Activated CD4-positive, CD25-positive, alpha-beta regulatory T cell (primary cell): ENCODE results near the gene THBS3.
"Not testable (repeated sequence)": the region's sequence is repeated elsewhere in the genome, so short reads cannot be mapped to it uniquely, and the experiment has no call there.

Experiments used
- DNase-seq, 4 experiments: peaks; one replicate each; lab custom pipeline; 2025; lab: John Stamatoyannopoulos, UW

Gene THBS3

DNA sequence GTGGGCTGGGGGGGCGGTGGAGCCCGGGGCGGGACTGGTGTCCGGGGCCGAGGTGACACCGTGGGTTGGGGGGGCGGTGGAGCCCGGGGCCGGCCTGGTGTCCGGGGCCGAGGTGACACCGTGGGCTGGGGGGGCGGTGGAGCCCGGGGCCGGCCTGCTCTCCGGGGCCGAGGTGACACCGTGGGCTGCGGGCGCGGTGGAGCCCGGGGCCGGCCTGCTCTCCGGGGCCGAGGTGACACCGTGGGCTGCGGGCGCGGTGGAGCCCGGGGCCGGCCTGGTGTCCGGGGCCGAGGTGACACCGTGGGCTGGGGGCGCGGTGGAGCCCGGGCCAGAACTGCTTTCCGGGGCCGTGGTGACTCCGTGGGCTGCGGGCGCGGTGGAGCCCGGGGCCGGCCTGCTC lies 17.8 kb downstream of the THBS3 start:
- not testable (repeated sequence) for DNase-seq

DNA sequence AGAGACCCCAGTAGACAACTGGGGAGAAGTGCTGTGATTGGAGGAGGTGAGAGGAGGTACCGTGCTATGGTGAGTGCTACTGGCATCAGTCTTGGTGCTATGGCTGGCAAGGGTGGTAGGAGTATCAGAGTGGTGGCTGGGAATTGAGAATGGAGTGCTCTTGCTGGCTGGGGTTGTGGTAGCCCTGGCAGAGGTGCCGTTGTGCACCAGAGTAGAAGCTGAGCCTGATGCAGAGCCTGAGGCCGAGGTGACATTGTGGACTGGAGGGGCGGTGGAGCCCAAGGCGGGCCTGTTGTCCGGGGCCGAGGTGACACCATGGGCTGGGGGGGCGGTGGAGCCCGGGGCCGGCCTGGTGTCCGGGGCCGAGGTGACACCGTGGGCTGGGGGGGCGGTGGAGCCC lies 19.4 kb downstream of the THBS3 start:
- no peak for DNase-seq

DNA sequence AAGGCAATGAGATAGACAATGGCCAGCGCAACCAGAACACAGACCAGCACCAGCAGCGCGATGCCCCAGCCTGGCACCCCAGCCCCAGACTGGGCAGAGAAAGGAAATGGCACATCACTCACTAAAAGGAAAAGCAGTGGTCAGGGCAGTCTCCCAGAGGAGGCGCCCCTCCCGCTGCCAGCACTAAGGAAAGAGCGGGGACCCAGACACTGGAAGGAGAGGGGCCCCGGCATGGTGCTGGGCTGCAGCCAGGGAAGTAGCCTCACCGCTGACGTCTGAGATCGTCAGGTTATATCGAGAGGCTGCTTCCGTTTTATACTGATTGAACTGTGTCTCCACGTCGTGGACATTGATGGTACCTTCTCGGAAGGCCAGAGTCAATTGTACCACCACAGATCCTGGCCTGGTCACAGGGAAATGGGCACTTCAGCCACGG lies 20.2 kb downstream of the THBS3 start:
- no peak for DNase-seq

DNA sequence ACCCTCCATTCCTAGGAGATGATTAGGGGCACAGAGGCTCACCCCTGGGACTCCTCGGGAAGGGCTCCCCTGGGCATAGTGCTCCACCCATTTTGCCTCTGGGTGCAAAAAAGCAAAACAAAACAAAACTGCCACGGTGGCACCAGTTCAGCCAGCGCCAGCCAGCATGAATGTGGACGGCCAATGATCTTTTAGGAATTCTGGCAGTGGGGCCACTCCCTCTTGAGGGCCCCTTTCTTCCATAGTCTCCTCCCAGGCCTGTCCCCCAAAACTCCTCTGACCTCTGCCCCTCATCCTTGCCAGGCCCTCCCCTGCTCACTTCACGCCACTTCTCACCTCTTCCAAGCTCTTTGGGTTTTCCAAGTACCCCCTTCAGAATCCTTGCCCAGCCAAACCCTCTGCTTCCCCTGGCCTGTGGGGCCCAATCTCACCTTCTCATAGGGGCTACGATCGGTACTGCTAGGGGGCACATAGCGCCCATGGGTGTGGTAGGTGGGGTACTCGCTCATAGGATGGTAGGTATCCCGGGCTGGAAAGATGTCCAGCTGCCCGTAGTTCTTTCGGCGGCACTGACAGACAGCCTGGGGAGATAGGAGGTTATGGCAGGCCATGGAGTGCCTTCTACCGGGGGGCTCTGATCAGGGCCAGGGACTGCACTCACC lies 20.8 kb downstream of the THBS3 start:
- no peak for DNase-seq

DNA sequence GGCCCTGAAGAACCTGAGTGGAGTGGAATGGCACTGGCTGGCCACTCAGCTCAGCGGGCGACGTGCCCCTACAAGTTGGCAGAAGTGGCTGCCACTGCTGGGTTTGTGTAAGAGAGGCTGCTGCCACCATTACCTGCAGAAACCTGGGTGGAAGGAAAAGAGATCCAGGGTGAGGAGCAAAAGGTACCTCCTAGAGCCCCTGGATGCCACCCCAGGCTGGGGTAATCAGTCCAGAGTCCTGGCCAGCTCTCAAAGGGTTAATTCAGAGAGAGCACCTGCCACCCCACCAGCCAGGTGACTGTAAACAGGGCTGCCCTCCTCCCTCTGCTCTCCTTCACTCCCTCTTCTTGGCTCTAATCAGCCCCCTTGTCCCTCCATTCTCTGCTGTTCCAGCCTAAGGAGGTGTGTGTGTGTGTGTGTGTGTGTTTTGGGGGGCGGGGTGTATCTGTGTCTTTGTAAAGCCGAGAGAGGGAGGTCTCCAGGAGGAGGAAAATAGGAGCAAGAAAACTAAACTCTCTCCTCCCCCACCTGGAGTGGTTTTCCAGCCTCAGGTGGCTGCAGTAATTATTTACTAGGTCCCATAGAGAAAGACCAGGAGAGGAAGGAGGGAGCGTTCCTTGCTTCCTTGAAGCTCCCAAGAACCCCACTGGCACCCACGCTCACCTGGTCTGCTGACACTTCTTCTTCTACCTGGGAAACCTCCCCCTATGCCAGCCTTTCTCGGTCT lies 21.5 kb downstream of the THBS3 start:
- no peak for DNase-seq

DNA sequence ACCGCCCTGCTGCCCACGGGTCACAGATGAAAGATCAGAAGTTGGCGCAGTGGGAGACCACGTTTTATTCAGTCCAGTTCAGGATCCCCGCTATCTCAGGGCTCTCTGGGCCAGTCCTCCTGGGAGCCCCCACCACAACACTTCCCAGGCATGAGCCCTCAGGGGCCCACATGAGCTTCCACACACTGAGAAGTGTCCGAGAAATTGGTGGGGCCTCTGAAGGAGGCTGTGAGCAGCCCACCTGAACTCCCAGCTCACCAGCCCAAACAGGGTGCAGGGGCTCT lies 22.0 kb downstream of the THBS3 start:
- no peak for DNase-seq

DNA sequence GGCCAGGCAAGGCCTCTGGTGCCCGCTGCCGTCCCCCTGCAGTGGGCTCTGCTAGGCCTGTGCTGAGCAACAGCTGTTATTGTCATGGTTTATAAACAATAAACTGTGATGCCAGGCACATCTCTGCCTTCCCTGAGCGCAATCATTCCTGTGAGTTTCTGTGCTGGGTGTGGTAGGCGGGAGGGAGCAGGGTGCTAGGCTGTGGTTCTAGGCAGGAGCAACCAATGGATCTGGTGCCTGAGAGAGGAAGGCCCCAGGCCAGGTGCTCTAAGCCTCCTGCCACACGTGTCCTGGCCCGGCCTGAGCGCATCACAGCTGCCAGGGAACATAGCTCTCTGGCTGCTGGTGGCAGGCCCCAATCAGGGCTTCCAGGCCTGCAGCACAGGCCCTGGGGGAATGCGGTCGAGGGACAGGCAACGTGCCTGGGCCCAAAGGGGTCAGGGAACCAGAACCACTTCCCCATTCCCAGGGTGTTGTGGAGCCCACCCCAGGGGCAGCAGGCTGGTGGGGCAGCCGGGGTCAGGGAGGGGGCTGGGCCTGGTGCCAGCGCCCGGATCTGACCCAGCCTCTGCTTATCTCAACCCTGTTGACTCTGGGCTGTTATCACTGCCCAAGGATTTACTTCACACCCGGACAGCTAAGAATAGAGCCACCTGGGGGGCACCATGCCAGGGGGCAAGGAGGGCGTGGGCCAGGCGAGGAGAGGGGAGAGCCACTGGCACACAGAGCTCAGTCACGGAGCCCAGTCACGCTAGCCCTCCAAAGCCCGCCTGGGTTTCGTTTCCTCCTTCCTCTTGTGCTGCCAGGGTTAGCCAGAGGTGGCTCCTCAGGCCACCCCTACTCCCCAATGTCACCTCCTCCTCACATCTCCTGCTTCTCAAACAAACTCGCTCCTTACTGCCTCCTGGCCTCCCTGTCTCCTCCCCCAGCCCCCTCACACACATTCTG lies 22.6 kb downstream of the THBS3 start:
- DNase-seq = no peak

DNA sequence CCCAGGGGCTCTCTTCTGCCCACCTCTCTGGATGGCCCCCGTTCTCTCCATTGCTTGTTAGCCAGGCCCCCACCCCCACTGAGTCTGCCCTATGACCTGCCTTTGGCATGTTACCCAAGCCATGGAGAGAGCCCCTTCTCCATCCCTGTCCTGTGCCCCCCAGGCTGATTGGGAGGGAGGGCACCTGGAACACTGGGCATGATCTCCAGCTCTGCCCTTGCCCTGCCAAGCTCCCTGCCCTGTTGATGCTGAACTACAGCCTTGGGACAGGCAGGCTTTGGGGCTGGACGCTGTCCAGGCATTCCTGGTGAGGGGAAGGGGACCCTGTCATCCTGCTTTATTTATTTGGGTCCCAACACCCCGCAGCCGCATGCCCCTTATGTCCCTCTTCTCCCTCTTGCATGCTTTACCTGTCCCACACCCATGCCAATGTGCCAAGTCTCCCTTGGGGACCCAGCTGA lies 23.3 kb downstream of the THBS3 start:
- no peak for DNase-seq

DNA sequence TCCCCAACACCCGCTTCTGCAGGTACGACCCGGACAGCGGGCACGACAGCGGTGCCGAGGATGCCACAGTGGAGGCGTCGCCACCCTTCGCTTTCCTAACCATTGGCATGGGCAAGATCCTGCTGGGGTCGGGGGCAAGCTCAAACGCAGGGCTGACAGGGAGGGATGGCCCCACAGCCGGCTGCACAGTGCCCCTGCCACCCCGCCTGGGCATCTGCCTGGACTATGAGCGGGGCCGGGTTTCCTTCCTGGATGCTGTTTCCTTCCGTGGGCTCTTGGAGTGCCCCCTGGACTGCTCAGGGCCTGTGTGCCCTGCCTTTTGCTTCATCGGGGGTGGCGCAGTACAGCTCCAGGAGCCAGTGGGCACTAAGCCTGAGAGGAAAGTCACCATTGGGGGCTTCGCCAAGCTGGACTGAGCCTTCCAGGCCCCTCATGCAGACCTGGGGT lies 23.9 kb downstream of the THBS3 start:
- no peak for DNase-seq

DNA sequence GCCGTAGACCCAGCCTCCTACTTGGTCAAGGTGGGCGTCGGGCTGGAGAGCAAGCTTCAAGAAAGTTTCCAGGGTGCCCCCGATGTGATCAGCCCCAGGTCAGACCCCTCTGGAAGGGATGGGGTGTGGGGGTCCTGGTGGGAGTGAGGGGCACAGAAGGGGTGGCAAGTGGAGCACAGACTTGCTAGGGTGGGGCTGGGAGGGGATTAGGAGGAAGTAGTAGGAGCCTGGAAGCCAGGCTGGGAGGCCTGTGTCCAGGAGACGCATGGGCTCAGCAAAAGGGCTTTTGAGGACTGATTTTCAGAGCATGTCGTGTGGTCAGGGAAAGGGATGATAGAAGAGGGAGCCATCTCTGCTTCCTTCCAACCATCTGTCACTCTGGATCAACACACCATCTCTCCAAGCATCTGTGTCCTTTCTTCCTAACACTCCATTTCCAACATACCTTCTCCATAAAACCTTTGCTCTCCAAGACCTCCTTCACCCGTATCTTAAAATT lies 25.6 kb downstream of the THBS3 start:
- DNase-seq = no peak

DNA sequence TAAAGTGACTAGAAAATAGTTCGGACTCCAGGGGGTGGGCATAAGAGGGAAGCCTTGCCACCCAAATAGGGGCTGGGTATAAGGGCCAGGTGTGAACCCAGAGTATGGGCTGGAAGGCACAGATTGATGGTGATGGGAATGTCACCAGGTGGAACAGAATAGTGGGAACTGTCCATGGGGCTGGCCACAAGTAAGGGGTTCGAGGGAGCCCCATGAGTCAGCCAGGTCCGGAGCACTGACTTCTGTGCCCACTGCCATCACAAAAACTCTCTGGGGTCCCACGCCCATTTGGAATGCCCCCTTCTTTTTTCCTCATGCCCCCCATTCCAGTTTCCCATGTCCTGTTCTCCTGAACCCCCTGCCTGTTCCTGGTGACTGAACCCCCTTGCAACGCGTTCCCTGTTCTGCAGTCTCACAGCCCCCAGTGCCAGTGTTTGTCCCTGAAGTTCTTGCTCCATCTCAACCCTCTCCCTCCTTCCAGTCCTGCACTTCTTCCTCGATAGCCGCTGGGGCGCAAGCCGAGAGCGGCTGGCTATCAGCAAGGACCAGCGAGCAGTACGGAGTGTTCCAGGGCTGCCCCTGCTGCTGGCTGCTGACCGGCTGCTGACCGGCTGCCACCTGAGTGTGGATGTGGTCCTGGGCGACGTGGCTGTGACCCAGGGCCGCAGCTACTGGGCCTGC lies 26.2 kb downstream of the THBS3 start:
- DNase-seq = no peak

DNA sequence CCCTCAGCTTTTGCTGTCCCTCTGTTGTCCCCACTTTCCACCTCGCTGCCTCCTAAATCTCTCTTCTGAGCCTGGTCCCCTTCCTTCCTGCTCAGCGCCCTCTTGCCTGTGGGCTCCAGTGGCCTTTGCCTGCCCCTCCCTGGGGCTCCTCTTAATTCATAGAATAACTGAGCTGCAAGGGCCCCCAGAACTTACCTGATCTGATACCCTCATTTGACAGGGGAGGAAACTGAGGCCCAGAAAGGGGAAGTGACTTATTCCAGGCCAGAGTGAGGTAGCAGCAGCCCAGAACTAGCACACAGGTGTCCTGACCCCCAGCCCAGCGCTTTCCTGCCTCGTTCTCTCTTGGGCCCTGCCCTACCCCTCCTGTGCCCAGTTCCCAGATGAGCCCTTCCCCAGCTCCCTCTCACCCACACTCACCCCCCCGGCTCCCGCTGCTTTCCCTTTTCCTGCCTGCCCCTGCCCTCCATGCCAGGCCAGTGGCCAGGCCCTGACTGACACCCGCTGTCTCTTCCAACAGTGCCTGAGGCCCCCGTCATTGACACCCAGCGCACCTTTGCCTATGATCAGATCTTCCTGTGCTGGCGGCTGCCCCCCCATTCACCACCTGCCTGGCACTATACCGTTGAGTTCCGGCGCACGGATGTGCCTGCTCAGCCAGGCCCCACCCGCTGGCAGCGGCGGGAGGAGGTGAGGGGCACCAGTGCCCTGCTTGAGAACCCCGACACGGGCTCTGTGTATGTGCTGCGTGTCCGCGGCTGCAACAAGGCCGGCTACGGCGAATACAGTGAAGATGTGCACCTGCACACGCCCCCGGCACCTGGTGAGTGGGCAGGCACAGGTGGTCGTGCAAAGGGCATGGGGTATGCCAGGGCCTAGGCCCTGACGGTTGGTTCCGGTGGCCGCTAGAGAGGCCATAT lies 28.3 kb downstream of the THBS3 start:
- DNase-seq = no peak

DNA sequence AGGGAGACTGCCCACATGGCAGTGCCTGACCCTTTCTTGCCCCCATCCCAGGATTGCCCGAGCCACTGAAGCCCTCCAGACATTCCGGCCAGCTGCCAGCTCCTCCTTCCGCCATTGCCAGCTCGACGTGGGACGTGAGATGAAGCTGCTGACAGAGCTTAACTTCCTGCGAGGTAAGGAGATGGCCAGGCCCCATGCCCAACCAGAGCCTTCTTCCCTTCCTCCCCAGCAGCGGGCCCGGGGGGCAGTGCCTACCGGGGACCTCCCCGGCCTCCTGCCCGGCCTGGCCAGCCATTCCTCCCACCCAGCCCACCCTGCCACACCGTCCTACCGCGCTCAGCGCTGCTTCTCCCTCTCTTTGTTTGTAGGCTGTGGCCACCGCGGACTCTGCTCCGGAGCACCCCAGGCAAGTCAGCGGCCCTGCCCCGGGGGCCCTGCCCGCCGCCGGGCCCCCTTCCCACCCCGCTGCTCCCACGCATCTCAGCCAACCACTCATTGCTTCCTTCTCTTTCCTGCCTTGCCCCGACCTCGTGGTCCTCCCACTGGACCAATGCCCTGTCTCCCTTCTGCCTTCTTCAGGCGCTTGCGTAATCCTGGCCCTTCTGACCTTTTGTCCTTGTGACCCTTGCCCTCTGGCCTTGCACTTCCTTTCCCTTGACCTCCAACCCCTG lies 29.1 kb downstream of the THBS3 start:
- no peak for DNase-seq

DNA sequence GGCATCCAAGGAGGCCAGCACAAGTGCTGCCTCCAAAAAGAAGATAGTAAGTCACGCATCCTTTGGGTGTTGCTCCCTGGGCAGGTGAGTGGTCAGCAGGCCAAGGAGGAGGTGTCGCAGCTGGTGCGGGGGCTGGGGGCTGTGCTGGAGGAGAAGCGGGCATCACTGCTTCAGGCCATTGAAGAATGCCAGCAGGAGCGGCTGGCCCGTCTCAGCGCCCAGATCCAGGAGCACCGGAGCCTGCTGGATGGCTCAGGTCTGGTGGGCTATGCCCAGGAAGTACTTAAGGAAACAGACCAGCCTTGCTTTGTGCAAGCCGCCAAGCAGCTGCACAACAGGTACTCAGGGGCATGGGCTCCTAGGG lies 29.8 kb downstream of the THBS3 start:
- no peak for DNase-seq

DNA sequence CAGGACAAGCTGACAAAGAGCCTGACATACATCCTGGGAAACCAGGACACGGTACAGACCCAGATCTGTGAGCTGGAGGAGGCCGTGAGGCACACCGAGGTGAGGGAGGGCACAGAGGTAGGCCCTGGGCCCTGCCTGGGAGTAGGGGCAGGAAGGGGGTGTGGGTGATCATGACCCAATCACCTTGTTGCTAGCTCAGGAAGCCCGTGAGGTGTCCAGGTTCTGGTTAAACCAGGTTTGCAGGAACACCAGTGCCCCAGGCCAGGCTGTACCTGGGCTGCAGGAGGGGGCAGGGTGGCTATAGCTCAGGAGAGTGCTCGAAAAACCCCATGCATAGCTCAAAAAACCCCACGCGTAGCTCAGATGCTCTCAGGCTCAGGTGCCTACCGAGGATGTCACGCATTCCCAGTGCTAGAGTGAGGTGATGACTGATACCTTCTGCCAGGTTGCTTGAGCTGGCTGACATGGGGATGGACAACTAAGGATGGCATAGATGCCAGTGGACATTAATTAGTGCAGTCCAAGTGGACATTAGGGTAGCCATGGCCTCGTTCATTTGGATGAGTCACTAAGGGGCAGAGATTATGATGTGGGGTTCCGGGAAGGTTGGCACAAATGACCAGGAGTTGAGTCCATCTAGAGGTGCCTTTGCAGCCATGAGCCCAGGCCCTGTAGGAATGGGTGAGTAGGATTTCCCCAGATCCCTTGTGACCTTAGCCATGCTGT lies 30.3 kb downstream of the THBS3 start:
- DNase-seq = no peak

DNA sequence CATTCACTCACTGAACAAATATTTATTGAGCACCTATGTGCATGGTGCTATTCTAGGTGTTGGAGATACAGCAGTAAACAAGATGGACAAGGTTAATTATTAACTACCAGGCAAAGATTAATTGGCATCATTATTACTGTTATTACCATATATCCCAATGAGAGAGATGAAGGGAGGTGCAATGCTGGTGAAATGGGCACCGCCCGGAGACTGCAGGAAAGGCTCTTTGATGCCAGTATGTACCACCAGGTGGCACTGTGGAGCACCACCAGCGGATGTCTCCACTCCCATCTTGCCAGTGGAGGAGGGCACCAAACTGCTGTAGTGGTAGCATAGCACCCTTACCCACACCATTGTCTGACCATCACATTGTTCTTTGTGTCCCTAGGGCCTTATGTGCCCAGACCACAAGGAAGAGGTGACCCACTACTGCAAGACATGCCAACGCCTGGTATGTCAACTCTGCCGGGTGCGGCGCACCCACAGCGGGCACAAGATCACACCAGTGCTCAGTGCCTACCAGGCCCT lies 31.1 kb downstream of the THBS3 start:
- DNase-seq = peak; percentile 66 to 83 (median 76)

DNA sequence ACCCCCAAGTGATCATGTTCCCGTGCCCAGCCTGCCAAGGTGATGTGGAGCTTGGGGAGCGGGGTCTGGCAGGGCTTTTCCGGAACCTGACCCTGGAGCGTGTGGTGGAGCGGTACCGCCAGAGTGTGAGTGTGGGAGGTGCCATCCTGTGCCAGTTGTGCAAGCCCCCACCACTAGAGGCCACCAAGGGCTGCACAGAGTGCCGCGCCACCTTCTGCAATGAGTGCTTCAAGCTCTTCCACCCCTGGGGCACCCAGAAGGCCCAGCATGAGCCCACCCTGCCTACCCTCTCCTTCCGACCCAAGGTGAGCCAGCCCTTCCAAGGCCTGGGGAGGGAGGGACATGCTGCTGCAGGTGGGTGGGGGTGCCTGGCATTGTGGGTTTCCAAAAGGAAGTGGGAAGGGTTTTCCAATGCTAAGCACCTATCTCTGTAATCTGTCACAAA lies 31.7 kb downstream of the THBS3 start:
- no peak for DNase-seq

DNA sequence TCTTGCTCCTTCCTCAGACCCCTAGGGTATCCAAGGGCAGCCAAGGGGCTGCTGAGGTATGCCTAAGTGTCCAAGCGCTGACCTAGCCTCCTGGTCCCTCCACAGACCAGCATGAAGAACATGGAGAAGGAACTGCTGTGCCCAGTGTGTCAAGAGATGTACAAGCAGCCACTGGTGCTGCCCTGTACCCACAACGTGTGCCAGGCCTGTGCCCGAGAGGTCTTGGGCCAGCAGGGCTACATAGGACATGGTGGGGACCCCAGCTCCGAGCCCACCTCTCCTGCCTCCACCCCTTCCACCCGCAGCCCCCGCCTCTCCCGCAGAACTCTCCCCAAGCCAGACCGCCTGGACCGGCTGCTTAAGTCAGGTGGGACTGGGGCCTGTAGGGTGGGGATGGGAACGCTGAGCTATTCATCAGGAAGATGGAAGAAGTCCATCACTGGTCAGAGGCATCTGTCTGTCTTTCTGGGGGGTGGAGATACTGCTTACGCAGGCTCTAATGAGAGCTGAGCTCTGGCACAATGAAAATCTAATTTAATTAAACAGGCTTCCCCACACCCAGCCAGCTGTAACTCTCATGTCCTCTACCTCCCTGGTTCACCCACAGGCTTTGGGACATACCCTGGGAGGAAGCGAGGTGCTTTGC lies 32.3 kb downstream of the THBS3 start:
- DNase-seq = no peak
